SK-N-SH treated with all-trans-retinoic acid at 6 μM for 48 hours (cell line): ENCODE results near the gene ZNF471.
A peak's percentile ranks its signal among the peaks of the same experiment; 100 is the strongest.

Experiments
- ATAC-seq: fragments of 200-7000 bp; cut with Tn5 transposase; 3 replicates; pipeline ENCODE4 v1.9.1; 2020; ENCODE audit warnings: mild to moderate bottlenecking, moderate library complexity
- ARNTL ChIP-seq: fragments of 450-650 bp; formaldehyde crosslinking; IDR thresholded peaks from 2 replicates; pipeline ENCODE4 v1.5.0; 2020; ENCODE audit warnings: low read depth, mild to moderate bottlenecking, moderate library complexity, borderline replicate concordance
- BACH2 ChIP-seq: fragments of 250-450 bp; sonication (Bioruptor Pico); IDR thresholded peaks from 2 replicates; pipeline ENCODE4 v1.9.0; 2021; ENCODE audit warnings: mild to moderate bottlenecking, borderline replicate concordance
- CSDC2 ChIP-seq: fragments of 250-450 bp; sonication (Bioruptor Pico); IDR thresholded peaks from 2 replicates; pipeline ENCODE4 v1.5.0; 2020; ENCODE audit warnings: mild to moderate bottlenecking, moderate library complexity
- ESRRG ChIP-seq: fragments of 250-450 bp; sonication (Bioruptor Pico); IDR thresholded peaks from 2 replicates; pipeline ENCODE4 v1.6.1; 2021; ENCODE audit warnings: mild to moderate bottlenecking
- GLIS3 ChIP-seq: fragments of 250-450 bp; sonication (Bioruptor Pico); IDR thresholded peaks from 2 replicates; pipeline ENCODE4 v1.5.0; 2020; ENCODE audit warnings: mild to moderate bottlenecking, moderate library complexity
- ISL1 ChIP-seq: fragments of 250-450 bp; sonication (Bioruptor Pico); IDR thresholded peaks from 2 replicates; pipeline ENCODE4 v2.1.2; 2022; ENCODE audit warnings: mild to moderate bottlenecking, moderate library complexity
- OSR1 ChIP-seq: fragments of 250-450 bp; sonication (Bioruptor Pico); IDR thresholded peaks from 2 replicates; pipeline ENCODE4 v1.8.0; 2022; ENCODE audit warnings: moderate library complexity, mild to moderate bottlenecking, inconsistent platforms
- PPARA ChIP-seq: fragments of 250-450 bp; sonication (Bioruptor Pico); IDR thresholded peaks from 2 replicates; pipeline ENCODE4 v1.5.0; 2020; ENCODE audit warnings: mild to moderate bottlenecking, borderline replicate concordance
- RARB ChIP-seq: fragments of 250-450 bp; sonication (Bioruptor Pico); IDR thresholded peaks from 2 replicates; pipeline ENCODE4 v1.8.0; 2021; ENCODE audit warnings: mild to moderate bottlenecking, moderate library complexity
- SNAI2 ChIP-seq: fragments of 250-450 bp; sonication (Bioruptor Pico); IDR thresholded peaks from 2 replicates; pipeline ENCODE4 v1.5.0; 2020; ENCODE audit warnings: mild to moderate bottlenecking, moderate library complexity
- TCF4 ChIP-seq: fragments of 250-450 bp; sonication (Bioruptor Pico); IDR thresholded peaks from 2 replicates; pipeline ENCODE4 v1.8.0; 2021; ENCODE audit warnings: mild to moderate bottlenecking, moderate library complexity, borderline replicate concordance
- TOX ChIP-seq: fragments of 250-450 bp; sonication (Bioruptor Pico); IDR thresholded peaks from 2 replicates; pipeline ENCODE4 v1.8.0; 2021; ENCODE audit warnings: mild to moderate bottlenecking, moderate library complexity, borderline replicate concordance
- ZC3H10 ChIP-seq: fragments of 250-450 bp; sonication (Bioruptor Pico); IDR thresholded peaks from 2 replicates; pipeline ENCODE4 v1.5.1; 2021; ENCODE audit warnings: mild to moderate bottlenecking, moderate library complexity
- ZFP3 ChIP-seq: fragments of 250-450 bp; sonication (Bioruptor Pico); IDR thresholded peaks from 2 replicates; pipeline ENCODE4 v1.5.0; 2020; ENCODE audit warnings: mild to moderate bottlenecking, moderate library complexity
- ZFP30 ChIP-seq: fragments of 450-650 bp; formaldehyde crosslinking; IDR thresholded peaks from 2 replicates; pipeline ENCODE4 v1.5.0; 2022; ENCODE audit warnings: mild to moderate bottlenecking, moderate library complexity
- ZNF565 ChIP-seq: fragments of 450-650 bp; formaldehyde crosslinking; conservative IDR thresholded peaks from 2 replicates; pipeline ENCODE4 v1.5.0; 2020; ENCODE audit warnings: low read depth, mild to moderate bottlenecking, moderate library complexity
- ZNF70 ChIP-seq: fragments of 450-650 bp; formaldehyde crosslinking; IDR thresholded peaks from 2 replicates; pipeline ENCODE4 v1.5.0; 2020; ENCODE audit warnings: mild to moderate bottlenecking, moderate library complexity
- ZNF8 ChIP-seq: fragments of 450-650 bp; formaldehyde crosslinking; IDR thresholded peaks from 2 replicates; pipeline ENCODE4 v1.5.0; 2020; ENCODE audit warnings: mild to moderate bottlenecking, moderate library complexity
- TF ChIP-seq, protein P1 (sequence below): fragments of 250-450 bp; sonication (Bioruptor Pico); IDR thresholded peaks from 2 replicates; pipeline ENCODE4 v1.5.1; 2021; ENCODE audit warnings: mild to moderate bottlenecking, moderate library complexity
- TF ChIP-seq, protein P2 (sequence below): fragments of 250-450 bp; sonication (Bioruptor Pico); IDR thresholded peaks from 2 replicates; pipeline ENCODE4 v1.5.0; 2020; ENCODE audit warnings: mild to moderate bottlenecking, moderate library complexity
- TF ChIP-seq, protein P3 (sequence below): fragments of 250-450 bp; sonication (Bioruptor Pico); IDR thresholded peaks from 2 replicates; pipeline ENCODE4 v1.5.1; 2020; ENCODE audit warnings: low read depth, mild to moderate bottlenecking, moderate library complexity
- TF ChIP-seq, protein P4 (sequence below): fragments of 250-450 bp; sonication (Bioruptor Pico); IDR thresholded peaks from 2 replicates; pipeline ENCODE4 v1.8.0; 2020; ENCODE audit warnings: mild to moderate bottlenecking, moderate library complexity, borderline replicate concordance

ZNF471 gene

DNA sequence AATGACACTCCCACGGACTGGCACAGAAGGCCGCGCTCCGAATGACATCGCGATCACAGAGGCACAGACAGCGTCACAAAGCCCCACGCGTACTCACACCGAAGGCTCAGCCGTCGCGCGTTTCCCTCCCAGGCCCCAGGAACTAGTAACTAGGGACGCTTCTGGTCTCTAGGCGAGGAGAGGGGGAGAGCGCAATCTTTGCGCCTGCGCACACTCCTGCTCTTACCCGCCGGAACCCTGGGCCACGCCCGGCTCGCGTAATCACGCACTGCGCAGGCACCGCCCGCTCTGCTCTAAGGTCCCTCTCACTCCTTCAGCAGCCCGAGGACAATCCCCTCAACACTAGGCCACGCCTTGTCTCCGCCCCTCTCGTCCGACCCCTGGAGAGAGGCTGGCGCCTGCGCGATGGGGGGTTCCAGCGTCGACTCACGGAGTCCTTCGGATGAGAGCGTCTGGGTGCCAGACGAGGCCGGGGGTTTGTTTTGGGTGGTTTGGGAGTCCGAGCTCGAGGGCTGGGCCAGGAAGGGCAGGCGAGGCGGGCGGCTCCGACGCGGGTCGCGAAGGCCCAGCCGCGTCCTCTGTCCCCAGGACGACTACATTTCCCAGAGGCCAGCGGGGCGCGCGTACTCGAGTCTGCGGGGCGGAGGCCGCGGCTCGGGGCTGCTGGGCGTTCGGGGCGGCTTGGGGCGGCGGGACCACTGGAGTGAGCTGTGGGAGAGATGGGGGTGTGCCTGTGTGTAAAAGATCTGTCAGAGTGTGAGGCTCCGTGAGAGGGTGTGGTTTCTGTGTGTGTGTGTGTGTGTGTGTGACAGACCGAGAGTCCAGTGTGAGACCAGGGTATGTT, at the start of gene ZNF471:
ZNF471 (plus strand) TSS at position 410 of the 844 bp plus-strand sequence. CDS start 3,717 bp downstream, outside the sequence.
- ATAC-seq: peak; percentile 100
- TF ChIP-seq, protein P1, sequence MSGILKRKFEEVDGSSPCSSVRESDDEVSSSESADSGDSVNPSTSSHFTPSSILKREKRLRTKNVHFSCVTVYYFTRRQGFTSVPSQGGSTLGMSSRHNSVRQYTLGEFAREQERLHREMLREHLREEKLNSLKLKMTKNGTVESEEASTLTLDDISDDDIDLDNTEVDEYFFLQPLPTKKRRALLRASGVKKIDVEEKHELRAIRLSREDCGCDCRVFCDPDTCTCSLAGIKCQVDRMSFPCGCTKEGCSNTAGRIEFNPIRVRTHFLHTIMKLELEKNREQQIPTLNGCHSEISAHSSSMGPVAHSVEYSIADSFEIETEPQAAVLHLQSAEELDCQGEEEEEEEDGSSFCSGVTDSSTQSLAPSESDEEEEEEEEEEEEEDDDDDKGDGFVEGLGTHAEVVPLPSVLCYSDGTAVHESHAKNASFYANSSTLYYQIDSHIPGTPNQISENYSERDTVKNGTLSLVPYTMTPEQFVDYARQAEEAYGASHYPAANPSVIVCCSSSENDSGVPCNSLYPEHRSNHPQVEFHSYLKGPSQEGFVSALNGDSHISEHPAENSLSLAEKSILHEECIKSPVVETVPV: no peak
- TF ChIP-seq ZNF8 (no peak), ZFP3 (CRISPR knock-in tag) (no peak), BACH2 (no peak), ZC3H10 (CRISPR knock-in tag) (no peak), PPARA (no peak), TOX (CRISPR knock-in tag) (no peak), RARB (CRISPR knock-in tag) (no peak), GLIS3 (CRISPR knock-in tag) (no peak), OSR1 (CRISPR knock-in tag) (no peak), ZNF565 (CRISPR knock-in tag) (no peak), ISL1 (CRISPR knock-in tag) (no peak), ARNTL (no peak), SNAI2 (CRISPR knock-in tag) (no peak), ZNF70 (CRISPR knock-in tag) (no peak)
- TF ChIP-seq, protein P2, sequence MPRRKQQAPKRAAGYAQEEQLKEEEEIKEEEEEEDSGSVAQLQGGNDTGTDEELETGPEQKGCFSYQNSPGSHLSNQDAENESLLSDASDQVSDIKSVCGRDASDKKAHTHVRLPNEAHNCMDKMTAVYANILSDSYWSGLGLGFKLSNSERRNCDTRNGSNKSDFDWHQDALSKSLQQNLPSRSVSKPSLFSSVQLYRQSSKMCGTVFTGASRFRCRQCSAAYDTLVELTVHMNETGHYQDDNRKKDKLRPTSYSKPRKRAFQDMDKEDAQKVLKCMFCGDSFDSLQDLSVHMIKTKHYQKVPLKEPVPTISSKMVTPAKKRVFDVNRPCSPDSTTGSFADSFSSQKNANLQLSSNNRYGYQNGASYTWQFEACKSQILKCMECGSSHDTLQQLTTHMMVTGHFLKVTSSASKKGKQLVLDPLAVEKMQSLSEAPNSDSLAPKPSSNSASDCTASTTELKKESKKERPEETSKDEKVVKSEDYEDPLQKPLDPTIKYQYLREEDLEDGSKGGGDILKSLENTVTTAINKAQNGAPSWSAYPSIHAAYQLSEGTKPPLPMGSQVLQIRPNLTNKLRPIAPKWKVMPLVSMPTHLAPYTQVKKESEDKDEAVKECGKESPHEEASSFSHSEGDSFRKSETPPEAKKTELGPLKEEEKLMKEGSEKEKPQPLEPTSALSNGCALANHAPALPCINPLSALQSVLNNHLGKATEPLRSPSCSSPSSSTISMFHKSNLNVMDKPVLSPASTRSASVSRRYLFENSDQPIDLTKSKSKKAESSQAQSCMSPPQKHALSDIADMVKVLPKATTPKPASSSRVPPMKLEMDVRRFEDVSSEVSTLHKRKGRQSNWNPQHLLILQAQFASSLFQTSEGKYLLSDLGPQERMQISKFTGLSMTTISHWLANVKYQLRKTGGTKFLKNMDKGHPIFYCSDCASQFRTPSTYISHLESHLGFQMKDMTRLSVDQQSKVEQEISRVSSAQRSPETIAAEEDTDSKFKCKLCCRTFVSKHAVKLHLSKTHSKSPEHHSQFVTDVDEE: no peak
- TF ChIP-seq, protein P3, sequence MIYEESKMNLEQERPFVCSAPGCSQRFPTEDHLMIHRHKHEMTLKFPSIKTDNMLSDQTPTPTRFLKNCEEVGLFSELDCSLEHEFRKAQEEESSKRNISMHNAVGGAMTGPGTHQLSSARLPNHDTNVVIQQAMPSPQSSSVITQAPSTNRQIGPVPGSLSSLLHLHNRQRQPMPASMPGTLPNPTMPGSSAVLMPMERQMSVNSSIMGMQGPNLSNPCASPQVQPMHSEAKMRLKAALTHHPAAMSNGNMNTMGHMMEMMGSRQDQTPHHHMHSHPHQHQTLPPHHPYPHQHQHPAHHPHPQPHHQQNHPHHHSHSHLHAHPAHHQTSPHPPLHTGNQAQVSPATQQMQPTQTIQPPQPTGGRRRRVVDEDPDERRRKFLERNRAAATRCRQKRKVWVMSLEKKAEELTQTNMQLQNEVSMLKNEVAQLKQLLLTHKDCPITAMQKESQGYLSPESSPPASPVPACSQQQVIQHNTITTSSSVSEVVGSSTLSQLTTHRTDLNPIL (CRISPR knock-in tag): no peak

DNA sequence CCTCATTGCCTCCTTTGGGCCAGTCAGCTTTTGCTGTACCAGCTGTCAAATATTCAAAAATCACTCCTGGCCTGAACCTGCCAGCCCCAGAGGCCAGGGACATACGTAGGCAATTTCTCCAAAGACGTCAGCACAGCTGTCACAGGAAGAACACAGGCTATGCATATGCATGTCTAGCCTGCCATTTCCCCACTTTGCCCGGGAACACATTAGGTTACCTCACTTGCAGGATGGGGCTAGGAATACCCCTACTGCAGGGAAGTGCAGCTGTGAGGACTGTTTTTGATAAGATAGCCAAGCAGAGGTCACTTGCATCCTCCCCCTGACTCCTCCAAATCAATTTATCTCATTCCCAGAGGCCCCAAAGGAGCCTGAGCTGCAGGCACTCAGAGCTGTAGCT, 33.3 kb upstream of the ZNF471 start:
- no peak for ATAC-seq
- no peak for TF ChIP-seq BACH2
- no peak for TF ChIP-seq RARB (CRISPR knock-in tag)
- TF ChIP-seq ISL1 (CRISPR knock-in tag): no peak
- no peak for TF ChIP-seq CSDC2 (CRISPR knock-in tag)
- no peak for TF ChIP-seq OSR1 (CRISPR knock-in tag)
- no peak for TF ChIP-seq ZFP30
- no peak for TF ChIP-seq ESRRG (CRISPR knock-in tag)
- TF ChIP-seq, protein P4, sequence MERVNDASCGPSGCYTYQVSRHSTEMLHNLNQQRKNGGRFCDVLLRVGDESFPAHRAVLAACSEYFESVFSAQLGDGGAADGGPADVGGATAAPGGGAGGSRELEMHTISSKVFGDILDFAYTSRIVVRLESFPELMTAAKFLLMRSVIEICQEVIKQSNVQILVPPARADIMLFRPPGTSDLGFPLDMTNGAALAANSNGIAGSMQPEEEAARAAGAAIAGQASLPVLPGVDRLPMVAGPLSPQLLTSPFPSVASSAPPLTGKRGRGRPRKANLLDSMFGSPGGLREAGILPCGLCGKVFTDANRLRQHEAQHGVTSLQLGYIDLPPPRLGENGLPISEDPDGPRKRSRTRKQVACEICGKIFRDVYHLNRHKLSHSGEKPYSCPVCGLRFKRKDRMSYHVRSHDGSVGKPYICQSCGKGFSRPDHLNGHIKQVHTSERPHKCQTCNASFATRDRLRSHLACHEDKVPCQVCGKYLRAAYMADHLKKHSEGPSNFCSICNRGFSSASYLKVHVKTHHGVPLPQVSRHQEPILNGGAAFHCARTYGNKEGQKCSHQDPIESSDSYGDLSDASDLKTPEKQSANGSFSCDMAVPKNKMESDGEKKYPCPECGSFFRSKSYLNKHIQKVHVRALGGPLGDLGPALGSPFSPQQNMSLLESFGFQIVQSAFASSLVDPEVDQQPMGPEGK (CRISPR knock-in tag): no peak
- TF ChIP-seq PPARA: no peak
- TF ChIP-seq ZFP3 (CRISPR knock-in tag): no peak
- no peak for TF ChIP-seq ZNF565 (CRISPR knock-in tag)
- no peak for TF ChIP-seq TOX (CRISPR knock-in tag)
- TF ChIP-seq ARNTL: no peak
- TF ChIP-seq SNAI2 (CRISPR knock-in tag): no peak
- TF ChIP-seq TCF4 (CRISPR knock-in tag): no peak
- no peak for TF ChIP-seq ZNF70 (CRISPR knock-in tag)

DNA sequence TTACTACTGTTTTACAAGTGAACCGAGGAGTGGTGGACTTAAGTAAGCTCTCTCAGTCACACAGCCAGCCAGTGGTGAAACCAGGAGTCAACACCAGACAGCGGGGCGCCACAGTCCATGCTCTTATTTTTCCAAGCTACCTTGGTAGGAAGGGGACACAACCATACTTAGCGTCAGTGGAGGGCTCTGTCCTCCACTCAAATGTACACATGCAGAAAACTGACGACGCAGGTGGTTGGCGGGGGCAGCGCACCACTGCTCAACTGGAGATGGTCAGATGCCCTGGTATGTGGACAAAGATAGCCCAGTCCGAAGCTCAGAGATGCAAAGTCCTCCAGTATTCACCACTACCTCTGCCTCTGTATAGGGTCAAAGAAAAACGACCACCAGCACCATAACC, 31.6 kb upstream of the ZNF471 start:
- TF ChIP-seq TCF4 (CRISPR knock-in tag): no peak
- TF ChIP-seq BACH2: no peak
- no peak for TF ChIP-seq ZNF8
- TF ChIP-seq TOX (CRISPR knock-in tag): no peak
- no peak for TF ChIP-seq ZC3H10 (CRISPR knock-in tag)
- no peak for TF ChIP-seq ESRRG (CRISPR knock-in tag)
- TF ChIP-seq, protein P2: no peak
- TF ChIP-seq GLIS3 (CRISPR knock-in tag): no peak
- TF ChIP-seq, protein P4 (CRISPR knock-in tag): no peak
- TF ChIP-seq ISL1 (CRISPR knock-in tag): no peak
- TF ChIP-seq OSR1 (CRISPR knock-in tag): no peak
- no peak for ATAC-seq
